HCT116 (cell line): ENCODE results near the gene TET2.

ENCODE experiments used
- CTCF ChIP-seq, 3 experiments: fragments of 200-600 bp in 1 of 3; sonication (generic) in 1 of 3; IDR thresholded peaks in 2 of 3; conservative IDR thresholded peaks in 1 of 3; 2 replicates each; pipeline ENCODE4 v1.5.1; 2012 to 2017; ENCODE audit warnings: low read depth in 2 of 3, low read length in 2 of 3, antibody characterized with exemption in 1 of 3, borderline replicate concordance in 1 of 3, control low read depth in 1 of 3, mild to moderate bottlenecking in 1 of 3, mixed read lengths in 1 of 3, mixed run types in 1 of 3, moderate library complexity in 1 of 3; ENCODE audit not compliant: insufficient read depth in 1 of 3
- EZH2 ChIP-seq: fragments of 200-600 bp; sonication (generic); IDR thresholded peaks from 2 replicates; pipeline ENCODE4 v1.6.1; 2017; ENCODE audit warnings: antibody characterized with exemption, mixed run types
- JUND ChIP-seq: IDR thresholded peaks from 2 replicates; pipeline ENCODE4 v1.6.1; 2012
- POLR2A ChIP-seq: IDR thresholded peaks from 2 replicates; pipeline ENCODE4 v1.7.0; 2011; ENCODE audit warnings: borderline replicate concordance; ENCODE audit not compliant: insufficient read depth, insufficient read length; ENCODE audit errors: extremely low read depth
- RAD21 ChIP-seq: IDR thresholded peaks from 2 replicates; pipeline ENCODE4 v1.6.1; 2012; ENCODE audit warnings: low read depth, mild to moderate bottlenecking

- no peak for TF ChIP-seq JUND
- no peak for TF ChIP-seq POLR2A
- TF ChIP-seq EZH2 = no peak
- no peak for TF ChIP-seq RAD21
- no peak for TF ChIP-seq CTCF (IDR thresholded peaks at IDR 0.05 in 2 of 3, conservative IDR thresholded peaks at IDR 0.05 in 1 of 3; ENCODE audit: borderline replicate concordance in 1 of 3, insufficient read depth in 1 of 3, low read depth in 2 of 3, low read length in 2 of 3)
These were observed 171.8 kb downstream of the TET2 start for GRCh38 chr4:105318486-105318885.
